ENCODE measurements around the gene OR2M3.

DNA sequence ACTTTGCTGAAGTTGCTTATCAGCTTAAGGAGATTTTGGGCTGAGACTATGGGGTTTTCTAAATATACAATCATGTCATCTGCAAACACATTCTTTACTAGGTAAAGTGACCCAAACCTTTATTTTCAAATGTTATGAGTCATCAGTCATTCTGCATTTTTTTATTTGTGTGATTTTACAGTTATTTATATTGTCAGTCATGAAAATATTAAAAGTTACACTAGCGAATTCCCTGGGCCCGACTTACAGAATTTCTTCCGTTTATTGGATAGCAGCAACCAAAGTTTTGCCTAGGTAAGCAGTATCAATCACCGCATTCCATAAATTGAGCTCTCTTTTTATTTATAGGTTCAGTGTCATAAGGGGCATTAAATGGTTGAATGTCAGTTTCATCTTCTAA, 38.3 kb upstream of the OR2M3 start:
- TF ChIP-seq POLR2AphosphoS5 (IDR thresholded peaks at IDR 0.05; ENCODE audit: low read depth, low read length) (no peak), SIN3A (IDR thresholded peaks at IDR 0.05; ENCODE audit: borderline replicate concordance, insufficient read depth, low read length) (no peak), TAF1 (IDR thresholded peaks at IDR 0.05; ENCODE audit: borderline replicate concordance, insufficient read depth, low read length) (no peak), FOXP2 (optimal IDR thresholded peaks at IDR 0.05; ENCODE audit: borderline replicate concordance, extremely low read depth, extremely low read length, insufficient read depth) (no peak)
- TF ChIP-seq, protein P1, sequence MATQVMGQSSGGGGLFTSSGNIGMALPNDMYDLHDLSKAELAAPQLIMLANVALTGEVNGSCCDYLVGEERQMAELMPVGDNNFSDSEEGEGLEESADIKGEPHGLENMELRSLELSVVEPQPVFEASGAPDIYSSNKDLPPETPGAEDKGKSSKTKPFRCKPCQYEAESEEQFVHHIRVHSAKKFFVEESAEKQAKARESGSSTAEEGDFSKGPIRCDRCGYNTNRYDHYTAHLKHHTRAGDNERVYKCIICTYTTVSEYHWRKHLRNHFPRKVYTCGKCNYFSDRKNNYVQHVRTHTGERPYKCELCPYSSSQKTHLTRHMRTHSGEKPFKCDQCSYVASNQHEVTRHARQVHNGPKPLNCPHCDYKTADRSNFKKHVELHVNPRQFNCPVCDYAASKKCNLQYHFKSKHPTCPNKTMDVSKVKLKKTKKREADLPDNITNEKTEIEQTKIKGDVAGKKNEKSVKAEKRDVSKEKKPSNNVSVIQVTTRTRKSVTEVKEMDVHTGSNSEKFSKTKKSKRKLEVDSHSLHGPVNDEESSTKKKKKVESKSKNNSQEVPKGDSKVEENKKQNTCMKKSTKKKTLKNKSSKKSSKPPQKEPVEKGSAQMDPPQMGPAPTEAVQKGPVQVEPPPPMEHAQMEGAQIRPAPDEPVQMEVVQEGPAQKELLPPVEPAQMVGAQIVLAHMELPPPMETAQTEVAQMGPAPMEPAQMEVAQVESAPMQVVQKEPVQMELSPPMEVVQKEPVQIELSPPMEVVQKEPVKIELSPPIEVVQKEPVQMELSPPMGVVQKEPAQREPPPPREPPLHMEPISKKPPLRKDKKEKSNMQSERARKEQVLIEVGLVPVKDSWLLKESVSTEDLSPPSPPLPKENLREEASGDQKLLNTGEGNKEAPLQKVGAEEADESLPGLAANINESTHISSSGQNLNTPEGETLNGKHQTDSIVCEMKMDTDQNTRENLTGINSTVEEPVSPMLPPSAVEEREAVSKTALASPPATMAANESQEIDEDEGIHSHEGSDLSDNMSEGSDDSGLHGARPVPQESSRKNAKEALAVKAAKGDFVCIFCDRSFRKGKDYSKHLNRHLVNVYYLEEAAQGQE (IDR thresholded peaks at IDR 0.05; ENCODE audit: insufficient read depth in 1 of 2, low read depth in 2 of 2, low read length in 2 of 2) = no peak
